B cell (primary cell): ENCODE data around the gene TUT1. TPM values are rescaled to one million over a fixed set of nuclear protein-coding genes. Genes with fewer than 3 reads are reported as not detected.
A peak's percentile ranks its signal among the peaks of the same experiment; 100 is the strongest.

Experiments used
- ATAC-seq: fragments of 200-7000 bp; cut with Tn5 transposase; one replicate; pipeline ENCODE4 v1.10.0; 2021; ENCODE audit warnings: low read depth, mild to moderate bottlenecking, moderate number of reproducible peaks, moderate library complexity
- CTCF ChIA-PET: fragments of 350-600 bp; sonication (Branson Sonifier 250); formaldehyde crosslinking; loops from one replicate; lab custom pipeline; 2021; ENCODE audit warnings: antibody characterized with exemption, inconsistent platforms; lab: Charles Lee
- POLR2A ChIA-PET: fragments of 350-600 bp; sonication (Branson Sonifier 250); formaldehyde crosslinking; loops from one replicate; lab custom pipeline; 2021; ENCODE audit warnings: antibody characterized with exemption; lab: Charles Lee
- DNase-seq: peaks from one replicate; pipeline ENCODE4 v3.0.0; 2013
- H2AFZ ChIP-seq: 2 replicates; pipeline ENCODE4 v1.6.1; 2012; ENCODE audit warnings: mild to moderate bottlenecking, low read depth, low read length; ENCODE audit not compliant: insufficient read depth, poor library complexity, severe bottlenecking
- H3K27ac ChIP-seq, 2 donors: 1 replicate in 1 of 2; 2 replicates in 1 of 2; pipeline ENCODE4 v1.5.1; 2012 to 2013; ENCODE audit warnings: low read length in 2 of 2, mild to moderate bottlenecking in 2 of 2, moderate library complexity in 1 of 2
- H3K27me3 ChIP-seq, 4 experiments: fragments of 200-600 bp in 1 of 4; sonication (generic) in 1 of 4; replicated peaks in 1 of 4; 1 replicate in 2 of 4; 2 replicates in 2 of 4; pipeline versions ENCODE4 v1.6.1 to v1.7.0; 2013 to 2016; ENCODE audit warnings: low read length in 3 of 4, mild to moderate bottlenecking in 2 of 4, mixed read lengths in 1 of 4, moderate library complexity in 1 of 4; ENCODE audit not compliant: insufficient read depth in 4 of 4, control insufficient read depth in 3 of 4; ENCODE audit errors: control extremely low read depth in 1 of 4
- H3K36me3 ChIP-seq, 2 experiments: replicated peaks in 1 of 2; 1 replicate in 1 of 2; 2 replicates in 1 of 2; pipeline versions ENCODE4 v1.6.1 to v1.7.1; 2013; ENCODE audit warnings: low read length in 1 of 2; ENCODE audit not compliant: insufficient read depth in 2 of 2, control insufficient read depth in 1 of 2; ENCODE audit errors: control extremely low read depth in 1 of 2, extremely low read depth in 1 of 2
- H3K4me1 ChIP-seq, 2 donors: fragments of 200-600 bp in 1 of 2; sonication (generic) in 1 of 2; 1 replicate in 1 of 2; 2 replicates in 1 of 2; pipeline versions ENCODE4 v1.5.1 to v1.6.1; 2013 to 2017; ENCODE audit warnings: low read length in 2 of 2; ENCODE audit not compliant: control insufficient read depth in 2 of 2, insufficient read depth in 2 of 2
- H3K4me2 ChIP-seq: replicated peaks from 2 replicates; pipeline ENCODE3; 2012; ENCODE audit warnings: mild to moderate bottlenecking, low read depth, low read length; ENCODE audit not compliant: poor library complexity, severe bottlenecking
- H3K4me3 ChIP-seq, 5 experiments: fragments of 200-600 bp in 1 of 5; sonication (generic) in 1 of 5; 1 replicate in 3 of 5; 2 replicates in 2 of 5; pipeline versions ENCODE4 v1.5.1 to v1.7.0; 2011 to 2016; ENCODE audit warnings: low read length in 4 of 5, mild to moderate bottlenecking in 4 of 5, low read depth in 2 of 5, control low read depth in 1 of 5, moderate library complexity in 1 of 5; ENCODE audit not compliant: insufficient read depth in 1 of 5; ENCODE audit errors: control extremely low read depth in 1 of 5, extremely low read depth in 1 of 5
- H3K79me2 ChIP-seq: fragments of 200-600 bp; sonication (generic); one replicate; pipeline ENCODE4 v1.6.0; 2016; ENCODE audit warnings: low read length; ENCODE audit not compliant: control insufficient read depth, insufficient read depth
- H3K9ac ChIP-seq: fragments of 200-600 bp; sonication (generic); 2 replicates; pipeline ENCODE4 v1.6.1; 2017; ENCODE audit warnings: mild to moderate bottlenecking, low read length, moderate library complexity
- H3K9me3 ChIP-seq, 3 donors: one replicate each; pipeline versions ENCODE4 v1.6.1 to v1.7.1; 2013; ENCODE audit warnings: low read length in 2 of 3; ENCODE audit not compliant: control insufficient read depth in 2 of 3, insufficient read depth in 1 of 3; ENCODE audit errors: control extremely low read depth in 1 of 3
- H4K20me1 ChIP-seq: 2 replicates; pipeline ENCODE4 v1.6.0; 2012; ENCODE audit warnings: mild to moderate bottlenecking, low read length; ENCODE audit not compliant: insufficient read depth, control insufficient read depth, poor library complexity, severe bottlenecking
- H3K27ac Mint-ChIP-seq: one replicate; pipeline ENCODE4 v1.8.0; 2021; ENCODE audit warnings: mixed read lengths
- H3K27me3 Mint-ChIP-seq: one replicate; pipeline ENCODE4 v1.8.0; 2021; ENCODE audit warnings: mixed read lengths
- H3K4me1 Mint-ChIP-seq: one replicate; pipeline ENCODE4 v1.8.0; 2021; ENCODE audit warnings: mixed read lengths
- H3K4me3 Mint-ChIP-seq: one replicate; pipeline ENCODE4 v1.8.0; 2021; ENCODE audit warnings: mixed read lengths
- H3K9me3 Mint-ChIP-seq: one replicate; pipeline ENCODE4 v1.8.0; 2022; ENCODE audit warnings: mixed read lengths; ENCODE audit not compliant: insufficient read depth
- CTCF ChIP-seq: fragments of 200-600 bp; IDR thresholded peaks from one replicate; pipeline ENCODE4 v1.8.0; 2022; ENCODE audit warnings: antibody characterized with exemption, mild to moderate bottlenecking
- EZH2 ChIP-seq: IDR thresholded peaks from 2 replicates; pipeline ENCODE4 v1.6.1; 2012; ENCODE audit warnings: borderline replicate concordance, low read depth, mild to moderate bottlenecking, moderate library complexity, low read length; ENCODE audit not compliant: insufficient read depth, poor library complexity, severe bottlenecking
- WGBS: methylation state at CpG from one replicate; pipeline ENCODE4 v1.1.5; 2013; ENCODE audit warnings: missing lambda C conversion rate; ENCODE audit not compliant: insufficient coverage; 5-methylcytosine and 5-hydroxymethylcytosine counted together
- intact Hi-C: fragments of 100-400 bp; cut with micrococcal nuclease; formaldehyde crosslinking; loops from one replicate; pipeline ENCODE4 v1.10.0; 2022
- polyA plus RNA-seq: library from polyadenylated mRNA; depleted of rRNA; stranded (reverse); fragments of >200 nt; gene quantifications from 2 replicates; pipeline ENCODE4 v1.2.3, GENCODE V29; 2012
- total RNA-seq, 2 donors: library from RNA; stranded (reverse); fragments of 120-200 nt in 1 of 2; gene quantifications; 1 replicate in 1 of 2; 2 replicates in 1 of 2; pipeline versions ENCODE4 v1.2.3 to v1.2.4, GENCODE V29; 2013 to 2022

The TUT1 gene
- total and polyA plus RNA-seq, 2 donors (not counting 1 experiment from before 2014, with no cell fraction given): 31.1 to 47.7 TPM

GRCh38 chr11:62555464-62556107 is 35.7 kb downstream of the TUT1 start:
- TF ChIP-seq EZH2 (no peak), CTCF (no peak)
- no peaks in the 10 kb centered on the region for H3K27me3 Mint-ChIP-seq
- Histone ChIP-seq H3K27ac (peak overlapping the region; percentile 98 to 99), H3K36me3 (peaks cover 7 to 24% of the 10 kb centered on the region in 2 experiments), H3K4me1 (peaks cover 72 to 86% of the 10 kb centered on the region in 2 donors), H4K20me1 (peaks cover under 1% of the 10 kb centered on the region), H3K4me2 (peak overlapping the region; percentile 74), H3K9ac (peak overlapping the region; percentile 44), H3K79me2 (peaks cover 19% of the 10 kb centered on the region), H2AFZ (no peak overlapping the region), H3K4me3 (peak overlapping the region in 4 of 5 experiments; percentile 0 to 53 (median 26)), H3K27me3 (no peaks in the 10 kb centered on the region), H3K9me3 (no peaks in the 10 kb centered on the region)
- H3K4me1 Mint-ChIP-seq: peaks cover 79% of the 10 kb centered on the region
- no CpG with 5 or more reads among the region's 4 CpGs for WGBS
- ATAC-seq (peak; percentile 57), DNase-seq (peak; percentile 95)
- intact Hi-C loops: loop anchor here (1.0 to 5.0 kb wide), 8 partner anchors 9 to 1199 kb away; partner anchors contain the start of genes AHNAK and EEF1G
- peak overlapping the region; percentile 80 for H3K4me3 Mint-ChIP-seq
- POLR2A ChIA-PET: interaction anchor here (0.8 to 9.3 kb wide), 7 partner anchors 9 to 286 kb away, joined by 3 to 119 read pairs (median 5); partner anchors contain the start of genes AHNAK, EEF1G, TUT1 and WDR74
- CTCF ChIA-PET: interaction anchor here (0.5 to 13.2 kb wide), 8 partner anchors 9 to 177 kb away, joined by 3 to 376 read pairs (median 4); partner anchors contain the start of genes AHNAK and TUT1
- peak overlapping the region; percentile 96 for H3K27ac Mint-ChIP-seq
- no peaks in the 10 kb centered on the region for H3K9me3 Mint-ChIP-seq
